ENCODE results near the gene IRGQ.
A peak's percentile ranks its signal among the peaks of the same experiment; 100 is the strongest.

IRGQ gene

GRCh38 chr19:43607238-43608205, 11.6 kb upstream of the IRGQ start:
- TF ChIP-seq TAF1 (IDR thresholded peaks at IDR 0.05; ENCODE audit: low read depth) (no peak), USF1 (IDR thresholded peaks at IDR 0.05) (no peak), TCF12 (IDR thresholded peaks at IDR 0.05; ENCODE audit: low read depth) (no peak), FOXM1 (IDR thresholded peaks at IDR 0.05; ENCODE audit: borderline replicate concordance, low read depth) (no peak), NFIC (IDR thresholded peaks at IDR 0.05) (no peak), TEAD4 (IDR thresholded peaks at IDR 0.05) (no peak), CREB1 (IDR thresholded peaks at IDR 0.05; ENCODE audit: low read depth) (no peak), EP300 (IDR thresholded peaks at IDR 0.05; ENCODE audit: borderline replicate concordance) (no peak)

GRCh38 chr19:43606569-43607229, 10.8 kb upstream of the IRGQ start:
- TF ChIP-seq TEAD4 (IDR thresholded peaks at IDR 0.05) (no peak), ZBTB7A (IDR thresholded peaks at IDR 0.05; ENCODE audit: low read depth) (no peak), EGR1 (IDR thresholded peaks at IDR 0.05) (no peak), TAF1 (IDR thresholded peaks at IDR 0.05; ENCODE audit: low read depth) (no peak), TCF12 (IDR thresholded peaks at IDR 0.05; ENCODE audit: low read depth) (no peak), NFIC (IDR thresholded peaks at IDR 0.05) (no peak), RAD21 (IDR thresholded peaks at IDR 0.05; ENCODE audit: low read depth) (no peak), USF1 (IDR thresholded peaks at IDR 0.05) (no peak), EP300 (IDR thresholded peaks at IDR 0.05; ENCODE audit: borderline replicate concordance) (no peak), CREB1 (IDR thresholded peaks at IDR 0.05; ENCODE audit: low read depth) (no peak), YY1 (IDR thresholded peaks at IDR 0.05; ENCODE audit: low read depth) (no peak), CEBPB (IDR thresholded peaks at IDR 0.05) (no peak), REST (IDR thresholded peaks at IDR 0.05; ENCODE audit: low read depth) (no peak), FOXM1 (IDR thresholded peaks at IDR 0.05; ENCODE audit: borderline replicate concordance, low read depth) (no peak)
- TF ChIP-seq, protein P1, sequence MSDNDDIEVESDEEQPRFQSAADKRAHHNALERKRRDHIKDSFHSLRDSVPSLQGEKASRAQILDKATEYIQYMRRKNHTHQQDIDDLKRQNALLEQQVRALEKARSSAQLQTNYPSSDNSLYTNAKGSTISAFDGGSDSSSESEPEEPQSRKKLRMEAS (IDR thresholded peaks at IDR 0.05) = no peak

- TF ChIP-seq TAF1 (IDR thresholded peaks at IDR 0.05; ENCODE audit: low read depth) (no peak), CREB1 (IDR thresholded peaks at IDR 0.05; ENCODE audit: low read depth) (no peak), RAD21 (IDR thresholded peaks at IDR 0.05; ENCODE audit: low read depth) (no peak), EP300 (IDR thresholded peaks at IDR 0.05; ENCODE audit: borderline replicate concordance) (no peak), TCF12 (IDR thresholded peaks at IDR 0.05; ENCODE audit: low read depth) (no peak), REST (IDR thresholded peaks at IDR 0.05; ENCODE audit: low read depth) (no peak), TEAD4 (IDR thresholded peaks at IDR 0.05) (no peak), EGR1 (IDR thresholded peaks at IDR 0.05) (no peak), NFIC (IDR thresholded peaks at IDR 0.05) (no peak), FOXM1 (IDR thresholded peaks at IDR 0.05; ENCODE audit: borderline replicate concordance, low read depth) (no peak), CEBPB (IDR thresholded peaks at IDR 0.05) (no peak), YY1 (IDR thresholded peaks at IDR 0.05; ENCODE audit: low read depth) (no peak), USF1 (IDR thresholded peaks at IDR 0.05) (no peak), ZBTB7A (IDR thresholded peaks at IDR 0.05; ENCODE audit: low read depth) (no peak)
- TF ChIP-seq, protein P1 (IDR thresholded peaks at IDR 0.05) = no peak
These were observed 10.1 kb upstream of the IRGQ start for GRCh38 chr19:43605875-43606568.

GRCh38 chr19:43600326-43600725, 4.4 kb upstream of the IRGQ start:
- 0 out of 2 replicates have a peak, but pooled peaks have one; percentile 17 for TF ChIP-seq USF1 (IDR thresholded peaks at IDR 0.05)
